Activated T-helper 17 cell treated with anti-CD3 and anti-CD28 coated beads, Interleukin-2, amount 50 U/mL, for 72 hours (primary cell): ENCODE measurements around the gene SASH1. TPM values are rescaled to one million over a fixed set of nuclear protein-coding genes. Genes with fewer than 3 reads are reported as not detected.

ENCODE experiments used
- ATAC-seq: fragments of 150-1000 bp; cut with Tn5 transposase; replicated peaks from 2 replicates; pipeline ENCODE4 v1.10.0; 2021; ENCODE audit warnings: mild to moderate bottlenecking, moderate library complexity
- H3K27ac Mint-ChIP-seq: one replicate; pipeline ENCODE4 v1.8.0; 2022; ENCODE audit warnings: mixed read lengths
- H3K27me3 Mint-ChIP-seq: one replicate; pipeline ENCODE4 v1.8.0; 2022; ENCODE audit warnings: mixed read lengths
- H3K36me3 Mint-ChIP-seq: one replicate; pipeline ENCODE4 v1.8.0; 2022; ENCODE audit warnings: low read depth, mild to moderate bottlenecking, mixed read lengths
- H3K4me1 Mint-ChIP-seq: one replicate; pipeline ENCODE4 v1.8.0; 2022; ENCODE audit warnings: mixed read lengths
- H3K4me3 Mint-ChIP-seq: one replicate; pipeline ENCODE4 v1.8.0; 2022; ENCODE audit warnings: mild to moderate bottlenecking, mixed read lengths
- H3K9me3 Mint-ChIP-seq: one replicate; pipeline ENCODE4 v1.8.0; 2022; ENCODE audit warnings: mixed read lengths
- total RNA-seq, 2 donors: library from RNA; stranded (reverse); gene quantifications; one replicate each; pipeline ENCODE4 v1.2.3, GENCODE V29; 2022

The SASH1 gene
- total RNA-seq, 2 donors from 2014 or later: 1.8 to 2.9 TPM

DNA sequence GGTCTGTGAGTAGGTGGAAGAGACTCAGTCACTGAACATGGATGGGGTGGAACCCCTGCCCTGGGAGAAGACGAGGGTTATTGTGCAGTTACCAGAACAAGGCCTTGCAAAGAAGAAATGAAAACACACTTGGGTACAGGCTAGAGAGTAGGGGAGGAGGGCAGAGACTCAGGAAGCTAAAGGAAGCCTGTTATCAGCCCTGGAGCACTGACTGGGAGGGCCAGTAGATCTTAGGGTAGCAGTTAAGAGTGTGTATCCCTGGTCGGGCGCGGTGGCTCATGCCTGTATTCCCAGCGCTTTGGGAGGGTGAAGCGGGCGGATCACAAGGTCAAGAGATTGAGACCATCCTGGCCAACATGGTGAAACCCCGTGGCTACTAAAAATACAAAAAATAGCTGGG lies 74.4 kb downstream of the SASH1 start:
- H3K27me3 Mint-ChIP-seq: peaks cover 11% of the 10 kb centered on the region
- ATAC-seq: no peak
- H3K27ac Mint-ChIP-seq: no peak overlapping the region
- no peaks in the 10 kb centered on the region for H3K4me1 Mint-ChIP-seq
- H3K4me3 Mint-ChIP-seq: no peak overlapping the region
- no peaks in the 10 kb centered on the region for H3K36me3 Mint-ChIP-seq
- H3K9me3 Mint-ChIP-seq: no peaks in the 10 kb centered on the region

DNA sequence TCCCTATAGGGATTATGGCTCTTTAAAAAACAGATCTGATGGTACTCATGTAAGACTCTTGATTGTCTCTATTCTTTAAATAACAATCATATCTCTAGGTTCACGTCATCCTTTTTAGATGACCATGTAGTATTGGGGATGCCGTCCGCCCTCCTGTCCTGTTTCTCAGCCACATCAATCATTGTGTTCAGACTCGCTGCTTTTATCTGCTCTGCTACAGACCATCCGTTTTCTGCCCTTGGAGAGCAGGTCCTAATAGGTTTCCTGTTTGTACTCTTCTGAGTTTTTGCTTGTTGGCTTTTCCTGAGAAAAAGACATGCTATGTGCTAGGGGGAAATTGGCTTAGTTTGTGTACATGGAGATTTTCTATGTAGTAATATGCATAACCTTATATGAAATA lies 76.8 kb downstream of the SASH1 start:
- Mint-ChIP-seq H3K4me3 (no peak overlapping the region), H3K9me3 (no peaks in the 10 kb centered on the region), H3K36me3 (no peaks in the 10 kb centered on the region), H3K27me3 (peaks cover 10% of the 10 kb centered on the region), H3K27ac (no peak overlapping the region), H3K4me1 (no peaks in the 10 kb centered on the region)
- ATAC-seq: no peak

DNA sequence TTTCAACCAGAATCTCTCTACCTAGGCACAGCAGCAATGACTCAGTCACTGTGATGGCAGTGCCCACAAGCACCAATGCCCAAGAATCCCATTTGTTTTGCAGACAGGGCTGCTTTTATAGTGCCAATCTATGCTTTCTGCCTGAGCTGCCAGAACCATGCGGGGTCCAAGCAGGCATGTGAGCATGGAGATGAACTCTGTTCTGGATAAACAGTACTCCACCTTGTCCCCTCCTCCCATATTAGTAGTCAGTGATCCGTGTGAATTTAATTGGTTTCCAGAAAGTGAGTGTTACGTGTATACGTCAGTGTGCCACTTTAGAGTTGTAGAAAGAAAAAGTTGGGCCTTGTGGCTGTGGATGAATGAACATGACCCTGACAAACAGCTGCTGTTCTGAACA lies 79.4 kb downstream of the SASH1 start:
- Mint-ChIP-seq H3K9me3 (no peaks in the 10 kb centered on the region), H3K27me3 (peaks cover 7% of the 10 kb centered on the region), H3K27ac (no peak overlapping the region), H3K4me3 (no peak overlapping the region), H3K4me1 (peaks cover 6% of the 10 kb centered on the region), H3K36me3 (no peaks in the 10 kb centered on the region)
- ATAC-seq: no peak

DNA sequence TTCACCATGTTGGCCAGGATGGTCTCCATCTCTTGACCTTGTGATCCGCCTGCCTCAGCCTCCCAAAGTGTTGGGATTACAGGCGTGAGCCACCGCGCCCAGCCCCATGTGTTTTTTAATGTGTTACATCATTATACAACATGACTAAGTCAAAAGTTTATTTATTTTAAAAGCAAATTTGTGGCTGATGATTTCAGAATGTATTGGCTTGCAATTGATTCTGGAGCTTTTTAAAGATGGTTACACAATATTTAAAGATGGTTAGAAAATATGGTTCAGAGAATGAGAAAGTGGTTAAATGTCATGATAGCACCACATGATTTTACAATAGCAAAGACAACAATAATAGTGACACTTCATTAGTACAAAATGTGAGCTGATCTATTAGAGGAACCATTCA lies 80.5 kb downstream of the SASH1 start:
- Mint-ChIP-seq H3K27me3 (peaks cover 7% of the 10 kb centered on the region), H3K4me3 (no peak overlapping the region), H3K4me1 (peaks cover 6% of the 10 kb centered on the region), H3K9me3 (no peaks in the 10 kb centered on the region), H3K27ac (no peak overlapping the region), H3K36me3 (no peaks in the 10 kb centered on the region)
- no peak for ATAC-seq

DNA sequence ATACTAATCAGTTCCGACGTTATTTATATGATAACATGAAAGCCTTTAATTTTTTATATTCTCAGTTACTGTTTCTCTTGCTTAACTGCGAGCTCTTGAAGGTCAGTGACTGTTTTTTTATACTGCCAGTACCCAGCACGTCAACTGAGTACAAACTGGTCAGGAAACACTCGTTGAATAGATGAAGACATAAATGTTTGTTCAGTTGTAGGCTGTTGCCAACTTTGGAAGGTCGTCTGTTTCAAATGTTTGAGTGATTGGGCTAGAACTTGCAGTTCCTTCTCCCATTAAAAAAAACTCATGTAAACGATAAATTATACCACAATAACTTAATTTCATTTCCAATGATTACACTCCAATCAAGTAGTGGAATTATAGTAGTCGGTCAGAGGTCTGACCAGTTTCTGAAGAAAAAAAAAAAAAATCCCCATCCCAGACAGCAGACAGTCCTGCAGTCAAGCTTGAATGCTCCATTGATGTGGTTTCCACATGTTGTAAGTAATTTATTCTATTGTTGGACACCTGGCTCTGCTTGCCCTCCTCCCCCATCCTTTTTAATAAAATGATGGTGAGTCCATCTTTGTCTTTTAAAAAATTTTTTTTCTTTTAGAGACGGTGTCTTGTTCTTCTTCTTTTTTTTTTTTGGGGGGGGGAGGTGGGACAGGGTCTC lies 81.1 kb downstream of the SASH1 start:
- Mint-ChIP-seq H3K27me3 (peaks cover 4% of the 10 kb centered on the region), H3K27ac (no peak overlapping the region), H3K4me3 (no peak overlapping the region), H3K9me3 (no peaks in the 10 kb centered on the region), H3K4me1 (peaks cover 6% of the 10 kb centered on the region), H3K36me3 (no peaks in the 10 kb centered on the region)
- no peak for ATAC-seq

DNA sequence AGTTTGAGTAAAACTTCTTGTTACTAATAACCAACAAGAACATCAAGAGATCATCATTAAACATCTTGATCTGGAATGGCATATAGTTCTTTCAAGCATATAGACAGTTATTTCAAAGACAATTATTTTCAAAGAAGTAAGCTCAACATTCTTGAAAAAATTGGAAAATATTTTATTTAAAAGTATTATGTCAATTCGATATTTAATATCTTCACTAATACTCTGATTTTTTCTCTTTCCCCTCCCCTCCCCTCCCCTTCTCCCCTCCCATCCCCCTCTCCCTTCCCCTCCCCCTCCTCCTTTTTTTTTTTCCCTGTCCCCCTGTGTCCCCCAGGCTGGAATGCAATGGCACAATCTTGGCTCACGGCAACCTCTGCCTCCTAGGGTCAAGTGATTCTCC lies 82.8 kb downstream of the SASH1 start:
- Mint-ChIP-seq H3K27me3 (peaks cover 4% of the 10 kb centered on the region), H3K9me3 (no peaks in the 10 kb centered on the region), H3K27ac (no peak overlapping the region), H3K4me1 (peaks cover 6% of the 10 kb centered on the region), H3K36me3 (no peaks in the 10 kb centered on the region), H3K4me3 (no peak overlapping the region)
- ATAC-seq: no peak

DNA sequence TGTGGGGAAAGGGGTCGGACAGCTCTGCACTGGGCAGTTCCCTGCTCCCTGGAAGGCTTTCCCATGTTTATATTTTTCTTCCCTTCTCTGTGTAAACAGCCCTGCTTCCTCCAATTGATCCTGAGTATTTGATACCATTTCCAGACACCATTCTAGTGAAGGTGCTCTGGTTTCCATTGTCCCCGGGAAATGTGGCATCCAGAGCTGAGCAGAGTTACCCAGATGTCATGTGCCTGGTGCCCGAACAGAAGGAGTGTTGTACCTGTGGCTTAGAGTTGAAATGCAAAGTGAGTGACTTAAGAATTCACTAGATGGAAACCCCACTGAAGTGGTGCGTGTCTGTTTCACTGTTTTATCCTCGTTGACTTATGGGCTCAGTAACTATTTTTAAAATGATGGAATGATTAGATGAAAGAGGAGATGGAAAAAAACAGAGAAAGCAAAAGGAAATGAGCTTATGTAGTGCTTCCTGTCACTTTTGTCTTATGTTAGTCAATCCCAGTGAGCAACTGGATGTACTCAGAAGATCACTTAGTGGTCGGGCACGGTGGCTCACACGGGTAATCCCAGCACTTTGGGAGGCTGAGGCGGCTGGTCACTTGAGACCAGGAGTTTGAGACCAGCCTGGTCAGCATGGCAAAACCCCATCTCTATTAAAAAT lies 83.8 kb downstream of the SASH1 start:
- H3K9me3 Mint-ChIP-seq: no peaks in the 10 kb centered on the region
- no peaks in the 10 kb centered on the region for H3K36me3 Mint-ChIP-seq
- H3K27ac Mint-ChIP-seq: no peak overlapping the region
- peaks cover 4% of the 10 kb centered on the region for H3K27me3 Mint-ChIP-seq
- H3K4me3 Mint-ChIP-seq: no peak overlapping the region
- ATAC-seq: peak; percentile 66
- H3K4me1 Mint-ChIP-seq: peaks cover 6% of the 10 kb centered on the region

DNA sequence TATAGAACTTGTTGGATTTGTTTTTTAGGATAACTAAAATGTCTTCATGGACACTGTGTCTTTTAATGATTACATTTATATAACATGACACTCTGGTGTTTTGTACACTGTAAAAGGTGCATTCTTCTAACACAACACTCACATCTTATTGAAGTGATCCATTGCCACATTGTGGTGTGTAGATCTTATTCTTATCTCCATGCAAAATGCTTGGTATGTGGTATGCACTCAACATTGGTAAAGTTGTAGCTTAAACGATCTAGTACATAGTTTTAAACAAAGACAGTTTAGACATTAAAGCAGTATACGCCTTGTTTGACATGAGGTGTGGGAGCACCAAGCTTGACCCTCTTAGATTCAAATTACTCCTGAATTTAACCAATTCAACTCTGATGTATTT lies 84.7 kb downstream of the SASH1 start:
- no peak overlapping the region for H3K27ac Mint-ChIP-seq
- H3K4me3 Mint-ChIP-seq: no peak overlapping the region
- no peaks in the 10 kb centered on the region for H3K36me3 Mint-ChIP-seq
- H3K27me3 Mint-ChIP-seq: peaks cover 2% of the 10 kb centered on the region
- peaks cover 6% of the 10 kb centered on the region for H3K4me1 Mint-ChIP-seq
- ATAC-seq: no peak
- no peaks in the 10 kb centered on the region for H3K9me3 Mint-ChIP-seq

DNA sequence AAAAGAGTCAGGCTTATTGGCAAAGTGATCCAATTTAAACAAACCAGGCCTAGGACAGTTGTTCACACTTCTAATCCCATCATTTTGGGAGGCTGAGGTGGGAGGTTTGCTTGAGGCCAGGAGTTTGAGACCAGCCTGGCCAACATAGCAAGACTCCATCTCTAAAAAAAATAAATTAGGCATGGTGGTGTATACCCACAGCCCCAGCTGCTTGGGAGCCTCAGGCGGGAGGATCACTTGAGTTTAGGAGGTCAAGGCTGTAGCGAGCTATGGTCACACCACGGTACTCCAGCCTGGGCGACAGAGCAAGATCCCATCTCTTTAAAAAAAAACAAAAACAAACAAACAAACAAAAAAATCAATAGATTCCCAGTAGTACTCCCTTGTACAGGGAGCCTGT lies 86.8 kb downstream of the SASH1 start:
- no peak overlapping the region for H3K4me3 Mint-ChIP-seq
- no peaks in the 10 kb centered on the region for H3K36me3 Mint-ChIP-seq
- no peak overlapping the region for H3K27ac Mint-ChIP-seq
- H3K27me3 Mint-ChIP-seq: no peaks in the 10 kb centered on the region
- H3K9me3 Mint-ChIP-seq: no peaks in the 10 kb centered on the region
- ATAC-seq: no peak
- H3K4me1 Mint-ChIP-seq: peaks cover 6% of the 10 kb centered on the region

DNA sequence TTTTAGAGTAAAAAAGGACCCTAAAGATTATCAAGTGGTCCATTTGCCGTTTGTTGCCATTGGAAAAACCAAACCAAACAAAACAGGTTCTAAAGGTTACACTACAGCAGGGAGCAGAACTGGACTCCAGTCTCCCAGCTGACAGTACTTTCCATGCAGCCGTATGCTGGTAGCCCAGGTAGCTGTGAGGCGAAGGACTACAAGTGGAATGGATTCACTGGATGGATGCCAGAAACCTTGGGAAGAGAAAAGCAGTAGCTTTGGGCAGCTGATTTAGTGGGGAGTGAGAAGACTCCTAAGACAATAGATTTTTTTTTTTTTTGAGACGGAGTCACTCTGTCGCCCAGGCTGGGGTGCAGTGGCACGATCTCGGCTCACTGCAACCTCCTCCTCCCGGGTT lies 88.3 kb downstream of the SASH1 start:
- H3K27ac Mint-ChIP-seq: no peak overlapping the region
- H3K4me1 Mint-ChIP-seq: peaks cover 6% of the 10 kb centered on the region
- H3K27me3 Mint-ChIP-seq: no peaks in the 10 kb centered on the region
- no peaks in the 10 kb centered on the region for H3K36me3 Mint-ChIP-seq
- H3K9me3 Mint-ChIP-seq: no peaks in the 10 kb centered on the region
- H3K4me3 Mint-ChIP-seq: no peak overlapping the region
- ATAC-seq: no peak

DNA sequence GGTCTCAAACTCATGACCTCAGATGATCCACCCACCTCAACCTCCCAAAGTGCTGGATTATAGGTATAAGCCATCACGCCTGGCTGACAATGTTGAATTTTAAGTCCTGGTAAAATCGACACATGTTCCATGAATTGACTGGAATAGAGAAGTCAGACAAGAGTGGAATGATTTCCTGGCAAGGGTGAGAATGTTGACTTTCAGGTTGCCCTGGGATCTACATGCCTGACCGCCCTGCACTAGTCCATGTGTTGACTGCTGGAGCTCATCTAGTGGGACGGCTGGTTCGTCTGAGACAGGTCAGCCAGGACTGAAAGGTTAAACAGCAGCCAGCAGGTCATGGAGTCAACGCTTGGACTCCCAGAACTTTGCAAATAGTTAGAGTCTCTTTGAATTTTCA lies 88.8 kb downstream of the SASH1 start:
- H3K4me1 Mint-ChIP-seq: peaks cover 3% of the 10 kb centered on the region
- no peaks in the 10 kb centered on the region for H3K36me3 Mint-ChIP-seq
- H3K27me3 Mint-ChIP-seq: no peaks in the 10 kb centered on the region
- H3K9me3 Mint-ChIP-seq: no peaks in the 10 kb centered on the region
- no peak overlapping the region for H3K27ac Mint-ChIP-seq
- ATAC-seq: no peak
- H3K4me3 Mint-ChIP-seq: no peak overlapping the region

DNA sequence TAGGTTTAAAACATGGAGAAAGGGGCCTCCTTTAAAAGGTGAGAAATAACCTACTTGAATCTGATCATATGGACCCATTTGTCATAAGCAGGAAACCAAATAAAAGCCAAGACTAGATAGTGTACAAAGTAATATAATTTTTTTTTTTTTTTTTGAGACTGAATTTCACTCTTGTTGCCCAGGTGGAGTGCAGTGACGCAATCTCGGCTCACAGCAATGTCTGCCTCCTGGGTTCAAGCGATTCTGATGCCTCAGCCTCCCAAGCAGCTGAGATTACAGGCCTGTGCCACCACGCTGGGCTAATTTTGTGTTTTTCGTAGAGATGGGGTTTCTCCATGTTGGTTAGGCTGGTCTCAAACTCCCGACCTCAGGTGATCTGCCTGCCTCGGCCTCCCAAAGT lies 89.2 kb downstream of the SASH1 start:
- Mint-ChIP-seq H3K4me3 (no peak overlapping the region), H3K9me3 (no peaks in the 10 kb centered on the region), H3K36me3 (no peaks in the 10 kb centered on the region), H3K4me1 (no peaks in the 10 kb centered on the region), H3K27ac (no peak overlapping the region), H3K27me3 (peaks cover 2% of the 10 kb centered on the region)
- ATAC-seq: no peak

DNA sequence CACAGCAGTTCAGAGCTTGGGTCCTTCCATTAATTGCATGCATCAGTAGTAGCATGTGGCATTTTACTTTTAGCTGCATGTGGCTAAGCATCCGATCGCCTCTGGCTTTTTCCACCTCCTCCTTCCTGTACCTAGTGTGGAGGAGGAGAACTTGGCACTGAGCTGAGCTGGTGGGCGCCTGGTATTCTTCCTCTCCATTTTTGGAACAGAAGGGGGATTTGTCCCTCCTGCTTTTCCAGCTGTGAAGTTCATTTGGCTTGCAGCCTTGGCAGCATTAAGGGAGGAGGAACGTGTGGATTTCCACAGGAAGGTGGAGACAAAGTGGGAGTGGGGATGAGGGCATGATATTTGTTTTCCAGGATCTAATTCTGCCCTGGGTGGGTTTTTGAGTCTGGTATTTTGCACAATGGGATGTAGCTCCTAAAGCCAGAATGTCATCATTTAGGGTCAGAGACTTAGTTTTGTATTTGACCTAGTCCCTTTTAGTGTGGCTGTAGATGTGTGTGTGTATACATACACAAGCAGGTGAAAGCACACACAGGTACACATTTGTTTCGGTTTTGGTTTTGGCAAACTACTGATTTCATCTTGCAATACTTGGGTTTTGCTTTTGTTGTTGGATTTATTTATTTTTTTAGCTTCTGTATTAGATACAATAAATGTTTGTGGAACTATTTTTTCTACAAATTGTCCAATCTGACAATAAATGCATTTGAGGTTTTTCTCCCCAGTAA lies 90.0 kb downstream of the SASH1 start:
- no peaks in the 10 kb centered on the region for H3K4me1 Mint-ChIP-seq
- no peaks in the 10 kb centered on the region for H3K36me3 Mint-ChIP-seq
- no peak overlapping the region for H3K27ac Mint-ChIP-seq
- ATAC-seq: no peak
- no peak overlapping the region for H3K4me3 Mint-ChIP-seq
- H3K27me3 Mint-ChIP-seq: peaks cover 2% of the 10 kb centered on the region
- no peaks in the 10 kb centered on the region for H3K9me3 Mint-ChIP-seq

DNA sequence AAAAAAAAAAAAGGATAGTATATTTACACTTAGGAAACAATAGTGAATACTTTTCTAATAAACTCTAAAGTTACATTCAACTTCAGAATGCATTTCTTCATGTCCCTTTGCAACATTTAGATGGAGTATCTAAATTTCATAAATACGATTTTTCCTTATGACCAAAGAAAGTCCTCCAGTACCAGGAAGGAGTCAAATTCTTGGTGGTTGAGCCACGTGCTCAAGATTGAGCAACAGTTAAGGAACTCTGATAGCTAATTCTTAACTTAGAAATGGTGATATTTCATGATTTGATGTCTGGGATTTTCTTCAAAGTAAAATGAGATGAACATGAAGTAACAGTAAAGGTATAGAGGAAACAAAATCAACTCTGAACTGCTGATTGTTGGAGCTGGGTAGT lies 92.7 kb downstream of the SASH1 start:
- Mint-ChIP-seq H3K36me3 (no peaks in the 10 kb centered on the region), H3K27me3 (peaks cover 6% of the 10 kb centered on the region), H3K27ac (no peak overlapping the region), H3K4me3 (no peak overlapping the region), H3K9me3 (no peaks in the 10 kb centered on the region), H3K4me1 (no peaks in the 10 kb centered on the region)
- ATAC-seq: no peak

DNA sequence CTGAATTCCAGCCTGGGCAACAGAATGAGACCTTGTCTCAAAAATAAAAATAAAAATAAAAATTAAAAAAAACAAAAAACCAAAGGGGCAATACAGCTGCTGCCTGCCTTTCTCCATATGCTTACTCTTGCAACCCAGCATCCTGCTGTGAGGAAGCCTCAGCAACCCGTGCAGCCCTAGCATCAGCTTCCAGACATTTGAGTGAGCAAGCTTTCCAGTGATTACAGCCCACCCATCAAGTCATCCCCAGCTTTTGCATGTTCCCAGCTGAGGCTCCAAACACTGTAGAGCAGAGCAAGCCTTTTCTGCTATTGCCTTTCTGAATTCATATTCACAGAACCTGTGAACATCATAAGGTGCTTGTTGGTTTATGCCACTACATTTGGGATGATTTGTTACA lies 93.8 kb downstream of the SASH1 start:
- H3K4me3 Mint-ChIP-seq: no peak overlapping the region
- no peak for ATAC-seq
- no peaks in the 10 kb centered on the region for H3K36me3 Mint-ChIP-seq
- H3K4me1 Mint-ChIP-seq: no peaks in the 10 kb centered on the region
- peaks cover 7% of the 10 kb centered on the region for H3K27me3 Mint-ChIP-seq
- no peaks in the 10 kb centered on the region for H3K9me3 Mint-ChIP-seq
- no peak overlapping the region for H3K27ac Mint-ChIP-seq
